ENCODE measurements around the gene AGR3.

Gene AGR3

DNA sequence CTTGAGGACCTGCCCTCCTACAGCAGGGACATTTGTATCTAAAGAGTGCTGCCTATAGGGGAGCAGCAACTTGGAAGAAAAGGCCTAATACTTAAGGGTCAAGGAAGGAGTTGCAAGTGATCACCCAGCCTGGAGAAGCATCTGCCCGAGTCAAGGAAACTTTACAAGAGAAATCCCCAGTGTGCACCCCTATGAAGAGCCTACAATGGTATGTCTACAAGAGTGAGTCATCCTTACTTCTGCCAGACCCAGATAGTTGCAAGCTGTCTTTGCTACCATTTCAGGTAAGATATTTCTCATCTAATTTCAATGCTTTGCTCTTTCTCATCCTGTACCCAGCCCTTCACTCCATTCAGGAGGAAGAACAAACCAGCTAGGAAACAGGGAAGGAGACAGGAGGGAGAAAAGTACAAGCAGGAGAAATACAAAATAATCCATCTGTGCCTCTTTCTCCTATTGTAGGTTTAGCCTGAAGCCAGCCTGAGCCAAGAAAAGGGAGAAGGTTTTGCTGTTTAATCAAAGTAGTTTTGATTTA, 34.4 kb upstream of the AGR3 start:
- Histone ChIP-seq H3K9me3 (ENCODE audit: low read length) (no peaks in the 10 kb centered on the region), H3K4me3 (ENCODE audit: low read depth in 1 of 2, low read length in 2 of 2) (no peak overlapping the region), H3K4me1 (ENCODE audit: insufficient read depth, low read length) (no peaks in the 10 kb centered on the region), H3K9ac (ENCODE audit: low read length) (no peak overlapping the region), H3K27me3 (ENCODE audit: control insufficient read depth in 1 of 2, insufficient read depth in 2 of 2, low read length in 2 of 2) (no peaks in the 10 kb centered on the region), H3K36me3 (ENCODE audit: insufficient read depth, low read length) (no peaks in the 10 kb centered on the region), H3K27ac (ENCODE audit: low read depth, low read length) (no peak overlapping the region)

DNA sequence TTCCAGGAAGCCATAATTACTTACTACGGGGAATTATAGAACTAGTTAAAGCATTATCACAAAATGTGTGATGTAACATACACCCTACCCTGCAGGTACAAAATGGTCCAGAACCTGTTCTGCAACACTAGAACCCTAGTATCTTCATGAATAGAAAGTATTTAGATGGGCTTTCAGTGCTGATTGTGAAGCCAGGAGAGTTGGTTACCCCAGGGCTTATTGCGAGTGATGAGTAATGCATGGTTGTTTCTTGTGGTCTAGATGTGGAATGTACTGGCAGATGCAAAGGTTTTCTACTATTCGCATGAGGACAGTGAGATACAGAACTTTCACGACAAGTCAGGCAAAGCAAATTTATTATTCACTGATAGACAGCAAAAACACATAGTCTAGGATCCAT, 33.6 kb upstream of the AGR3 start:
- H3K9ac ChIP-seq (ENCODE audit: low read length), result no peak overlapping the region
- H3K27ac ChIP-seq (ENCODE audit: low read depth, low read length), result no peak overlapping the region
- no peaks in the 10 kb centered on the region for H3K36me3 ChIP-seq (ENCODE audit: insufficient read depth, low read length)
- no peaks in the 10 kb centered on the region for H3K27me3 ChIP-seq (ENCODE audit: control insufficient read depth in 1 of 2, insufficient read depth in 2 of 2, low read length in 2 of 2)
- no peaks in the 10 kb centered on the region for H3K9me3 ChIP-seq (ENCODE audit: low read length)
- H3K4me3 ChIP-seq (ENCODE audit: low read depth in 1 of 2, low read length in 2 of 2), result no peak overlapping the region
- no peaks in the 10 kb centered on the region for H3K4me1 ChIP-seq (ENCODE audit: insufficient read depth, low read length)

DNA sequence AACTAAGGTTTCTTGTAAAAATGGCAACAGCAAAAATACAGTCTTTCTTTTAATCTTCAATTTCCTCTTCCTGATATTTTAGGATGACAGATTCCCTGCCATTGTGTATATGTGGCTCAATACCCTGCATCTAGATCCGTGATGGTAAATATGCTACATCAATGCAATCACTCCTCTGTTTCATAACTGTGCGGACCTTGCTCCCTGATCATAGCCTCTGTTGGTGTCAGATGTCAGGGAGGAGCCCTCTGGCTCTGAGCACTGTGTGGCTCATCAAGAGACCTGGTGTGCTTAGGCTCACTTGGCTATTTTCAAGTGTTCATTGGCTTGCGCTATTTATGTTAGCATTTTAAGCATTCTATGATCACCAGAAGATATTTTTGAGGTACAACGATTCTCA, 33.0 kb upstream of the AGR3 start:
- H3K36me3 ChIP-seq (ENCODE audit: insufficient read depth, low read length), result no peaks in the 10 kb centered on the region
- H3K9ac ChIP-seq (ENCODE audit: low read length), result no peak overlapping the region
- no peak overlapping the region for H3K4me3 ChIP-seq (ENCODE audit: low read depth in 1 of 2, low read length in 2 of 2)
- H3K27me3 ChIP-seq (ENCODE audit: control insufficient read depth in 1 of 2, insufficient read depth in 2 of 2, low read length in 2 of 2), result no peaks in the 10 kb centered on the region
- no peaks in the 10 kb centered on the region for H3K4me1 ChIP-seq (ENCODE audit: insufficient read depth, low read length)
- H3K27ac ChIP-seq (ENCODE audit: low read depth, low read length), result no peak overlapping the region
- no peaks in the 10 kb centered on the region for H3K9me3 ChIP-seq (ENCODE audit: low read length)

DNA sequence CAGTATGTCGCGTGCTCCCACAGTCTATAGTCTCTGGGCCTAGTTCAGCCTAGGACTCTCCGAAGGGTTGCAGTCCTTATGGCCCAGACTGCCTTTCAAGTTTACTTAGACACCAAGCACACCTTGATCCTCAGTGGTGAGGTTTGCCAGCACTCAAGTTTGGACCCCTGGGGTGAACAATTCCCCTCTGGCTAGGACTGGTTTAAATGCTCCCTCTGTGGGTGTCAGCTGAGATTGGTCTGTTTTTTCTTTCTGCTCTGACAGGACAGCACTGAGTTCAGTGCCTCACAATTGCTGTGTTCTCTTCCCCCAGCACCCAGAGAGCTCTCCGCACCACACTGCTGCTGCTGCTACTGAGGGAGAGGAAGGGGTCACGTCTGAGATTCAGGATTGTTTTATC, 31.9 kb upstream of the AGR3 start:
- Histone ChIP-seq H3K4me3 (ENCODE audit: low read depth in 1 of 2, low read length in 2 of 2) (no peak overlapping the region), H3K36me3 (ENCODE audit: insufficient read depth, low read length) (no peaks in the 10 kb centered on the region), H3K27ac (ENCODE audit: low read depth, low read length) (no peak overlapping the region), H3K9me3 (ENCODE audit: low read length) (no peaks in the 10 kb centered on the region), H3K4me1 (ENCODE audit: insufficient read depth, low read length) (no peaks in the 10 kb centered on the region), H3K9ac (ENCODE audit: low read length) (no peak overlapping the region), H3K27me3 (ENCODE audit: control insufficient read depth in 1 of 2, insufficient read depth in 2 of 2, low read length in 2 of 2) (no peaks in the 10 kb centered on the region)

DNA sequence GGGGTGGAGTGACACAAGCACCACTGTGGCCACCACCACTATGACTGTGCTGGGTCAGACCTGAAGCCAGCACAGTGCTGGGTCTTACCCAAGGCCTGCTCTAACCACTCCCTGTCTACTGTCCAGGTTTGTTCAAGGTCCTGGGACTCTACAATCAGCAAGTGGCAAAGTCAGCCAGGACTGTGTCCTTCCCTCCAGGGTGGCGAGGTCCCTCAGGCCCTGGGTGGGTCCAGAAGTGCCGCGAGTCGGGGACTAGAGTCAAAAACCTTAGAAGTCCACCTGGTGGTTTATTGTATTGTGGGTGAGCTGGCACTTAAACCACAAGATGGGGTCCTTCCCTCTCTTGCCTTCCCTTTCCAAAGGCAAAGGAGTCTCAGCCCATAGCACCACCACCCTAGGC, 30.8 kb upstream of the AGR3 start:
- Histone ChIP-seq H3K27ac (ENCODE audit: low read depth, low read length) (no peak overlapping the region), H3K27me3 (ENCODE audit: control insufficient read depth in 1 of 2, insufficient read depth in 2 of 2, low read length in 2 of 2) (no peaks in the 10 kb centered on the region)

DNA sequence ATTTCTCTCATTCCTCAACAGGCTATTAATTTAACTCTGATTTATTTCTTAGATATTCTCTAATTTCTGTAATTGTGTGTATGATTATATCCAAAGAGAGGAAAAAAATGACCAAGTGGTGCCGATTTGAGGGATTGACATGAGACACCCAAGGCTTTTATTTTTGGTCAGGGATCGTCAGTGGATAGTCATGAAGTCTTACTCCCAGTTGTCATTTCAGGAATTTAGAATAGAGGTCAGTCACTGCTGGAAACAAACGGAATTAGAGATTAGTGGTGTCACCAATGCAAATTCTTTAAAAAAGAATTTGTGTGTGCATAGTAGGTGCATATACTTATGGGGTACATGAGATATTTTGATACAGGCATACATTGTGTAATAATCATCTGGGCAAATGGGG, 26.8 kb upstream of the AGR3 start:
- Histone ChIP-seq H3K9ac (ENCODE audit: low read length) (no peak overlapping the region), H3K27me3 (ENCODE audit: control insufficient read depth in 1 of 2, insufficient read depth in 2 of 2, low read length in 2 of 2) (no peaks in the 10 kb centered on the region), H3K4me1 (ENCODE audit: insufficient read depth, low read length) (no peaks in the 10 kb centered on the region), H3K36me3 (ENCODE audit: insufficient read depth, low read length) (no peaks in the 10 kb centered on the region), H3K9me3 (ENCODE audit: low read length) (no peaks in the 10 kb centered on the region), H3K27ac (ENCODE audit: low read depth, low read length) (no peak overlapping the region), H3K4me3 (ENCODE audit: low read depth in 1 of 2, low read length in 2 of 2) (no peak overlapping the region)

More for the DNA sequence above, 30.8 kb upstream of the AGR3 start:
- no peaks in the 10 kb centered on the region for H3K36me3 ChIP-seq (ENCODE audit: insufficient read depth, low read length)
- no peak overlapping the region for H3K4me3 ChIP-seq (ENCODE audit: low read depth in 1 of 2, low read length in 2 of 2)
- H3K9me3 ChIP-seq (ENCODE audit: low read length), result no peaks in the 10 kb centered on the region
- H3K4me1 ChIP-seq (ENCODE audit: insufficient read depth, low read length), result no peaks in the 10 kb centered on the region
- H3K9ac ChIP-seq (ENCODE audit: low read length), result no peak overlapping the region

DNA sequence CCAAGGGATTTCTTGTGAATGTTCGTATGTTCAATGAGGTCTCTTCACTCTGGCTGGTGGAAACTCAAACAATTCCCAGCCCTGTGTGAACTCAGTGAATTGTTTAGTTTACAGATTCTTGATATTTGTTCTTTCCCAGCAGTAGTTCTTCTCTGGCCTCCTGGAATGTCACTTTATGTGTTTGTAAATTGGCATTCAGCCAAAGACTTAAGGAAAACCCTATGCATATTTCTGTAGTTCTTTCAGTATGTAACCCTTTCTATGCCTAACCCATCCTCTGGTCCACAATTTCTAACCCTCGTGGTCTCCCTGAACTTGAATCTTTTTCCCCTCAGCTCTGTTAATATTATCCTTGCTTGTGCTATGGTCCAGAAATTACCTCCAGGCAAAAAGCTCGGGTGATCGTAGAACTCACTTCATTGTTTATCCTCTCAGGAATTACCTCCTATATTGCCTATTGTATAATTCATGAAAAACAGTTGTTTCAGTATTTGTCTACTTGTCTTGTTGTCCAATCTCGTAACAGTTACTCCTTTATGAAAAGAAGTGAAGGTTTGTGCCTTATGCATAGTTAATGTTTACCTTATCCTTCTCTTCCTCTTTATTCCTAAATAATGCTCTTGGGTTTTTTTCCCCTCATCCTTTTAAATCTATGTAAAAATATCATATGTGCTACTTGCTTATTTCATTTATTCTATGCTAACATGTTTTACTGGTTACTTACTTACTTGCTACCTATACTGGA, 23.7 kb upstream of the AGR3 start:
- Histone ChIP-seq H3K9me3 (ENCODE audit: low read length) (no peaks in the 10 kb centered on the region), H3K36me3 (ENCODE audit: insufficient read depth, low read length) (no peaks in the 10 kb centered on the region), H3K27ac (ENCODE audit: low read depth, low read length) (no peak overlapping the region), H3K27me3 (ENCODE audit: control insufficient read depth in 1 of 2, insufficient read depth in 2 of 2, low read length in 2 of 2) (no peaks in the 10 kb centered on the region), H3K9ac (ENCODE audit: low read length) (no peak overlapping the region), H3K4me1 (ENCODE audit: insufficient read depth, low read length) (no peaks in the 10 kb centered on the region), H3K4me3 (ENCODE audit: low read depth in 1 of 2, low read length in 2 of 2) (no peak overlapping the region)

DNA sequence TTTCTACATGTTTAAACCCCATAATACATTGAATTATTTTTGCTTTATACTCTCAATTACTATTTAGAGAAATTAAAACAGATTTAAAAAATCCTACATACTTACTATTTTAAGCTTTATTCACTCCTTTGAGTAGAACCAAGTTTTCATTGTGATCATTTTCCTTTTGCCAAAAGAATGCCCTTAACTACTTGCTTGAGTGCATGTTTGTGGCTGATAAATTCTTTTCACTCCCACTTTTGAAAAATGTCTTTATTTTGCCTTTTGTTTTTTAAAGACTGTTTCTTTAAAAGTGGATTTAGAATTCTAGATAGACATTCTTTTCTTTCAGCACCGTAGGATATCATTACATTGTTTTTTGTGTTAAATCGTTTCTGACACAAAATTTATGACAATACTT, 22.3 kb upstream of the AGR3 start:
- Histone ChIP-seq H3K9ac (ENCODE audit: low read length) (no peak overlapping the region), H3K9me3 (ENCODE audit: low read length) (no peaks in the 10 kb centered on the region), H3K4me1 (ENCODE audit: insufficient read depth, low read length) (no peaks in the 10 kb centered on the region), H3K27ac (ENCODE audit: low read depth, low read length) (no peak overlapping the region), H3K27me3 (ENCODE audit: control insufficient read depth in 1 of 2, insufficient read depth in 2 of 2, low read length in 2 of 2) (no peaks in the 10 kb centered on the region), H3K4me3 (ENCODE audit: low read depth in 1 of 2, low read length in 2 of 2) (no peak overlapping the region), H3K36me3 (ENCODE audit: insufficient read depth, low read length) (no peaks in the 10 kb centered on the region)

DNA sequence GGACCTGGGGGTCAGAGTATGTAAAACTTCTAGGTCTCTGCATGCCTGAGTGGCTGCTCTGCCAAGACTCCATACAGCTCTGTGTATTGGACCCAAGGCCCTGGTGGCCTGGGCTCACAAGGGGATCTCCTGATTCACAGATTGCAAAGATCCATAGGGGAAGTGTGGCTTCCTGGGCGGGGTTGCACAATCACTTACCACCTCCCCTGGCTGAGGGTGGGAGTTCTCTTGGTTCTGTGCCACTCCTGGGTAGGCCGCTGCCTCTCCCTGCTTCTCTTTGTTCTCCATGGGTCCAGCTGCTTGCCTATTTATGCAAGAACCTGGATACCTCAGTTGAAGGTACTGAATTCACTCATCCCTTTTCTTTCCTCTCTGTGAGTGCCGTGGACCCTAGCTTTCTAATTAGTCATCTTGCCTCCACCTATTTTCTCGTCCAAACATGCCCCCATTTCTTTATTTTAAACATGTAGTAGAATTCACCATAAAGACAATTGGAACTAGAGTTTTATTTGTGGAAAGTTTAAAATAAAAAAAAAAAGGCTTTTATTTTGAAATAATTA, 18.5 kb upstream of the AGR3 start:
- H3K4me1 ChIP-seq (ENCODE audit: insufficient read depth, low read length), result no peaks in the 10 kb centered on the region
- H3K9ac ChIP-seq (ENCODE audit: low read length), result no peak overlapping the region
- H3K9me3 ChIP-seq (ENCODE audit: low read length), result no peaks in the 10 kb centered on the region
- no peak overlapping the region for H3K27ac ChIP-seq (ENCODE audit: low read depth, low read length)
- H3K36me3 ChIP-seq (ENCODE audit: insufficient read depth, low read length), result no peaks in the 10 kb centered on the region
- no peak overlapping the region for H3K4me3 ChIP-seq (ENCODE audit: low read depth in 1 of 2, low read length in 2 of 2)
- H3K27me3 ChIP-seq (ENCODE audit: control insufficient read depth in 1 of 2, insufficient read depth in 2 of 2, low read length in 2 of 2), result no peaks in the 10 kb centered on the region

DNA sequence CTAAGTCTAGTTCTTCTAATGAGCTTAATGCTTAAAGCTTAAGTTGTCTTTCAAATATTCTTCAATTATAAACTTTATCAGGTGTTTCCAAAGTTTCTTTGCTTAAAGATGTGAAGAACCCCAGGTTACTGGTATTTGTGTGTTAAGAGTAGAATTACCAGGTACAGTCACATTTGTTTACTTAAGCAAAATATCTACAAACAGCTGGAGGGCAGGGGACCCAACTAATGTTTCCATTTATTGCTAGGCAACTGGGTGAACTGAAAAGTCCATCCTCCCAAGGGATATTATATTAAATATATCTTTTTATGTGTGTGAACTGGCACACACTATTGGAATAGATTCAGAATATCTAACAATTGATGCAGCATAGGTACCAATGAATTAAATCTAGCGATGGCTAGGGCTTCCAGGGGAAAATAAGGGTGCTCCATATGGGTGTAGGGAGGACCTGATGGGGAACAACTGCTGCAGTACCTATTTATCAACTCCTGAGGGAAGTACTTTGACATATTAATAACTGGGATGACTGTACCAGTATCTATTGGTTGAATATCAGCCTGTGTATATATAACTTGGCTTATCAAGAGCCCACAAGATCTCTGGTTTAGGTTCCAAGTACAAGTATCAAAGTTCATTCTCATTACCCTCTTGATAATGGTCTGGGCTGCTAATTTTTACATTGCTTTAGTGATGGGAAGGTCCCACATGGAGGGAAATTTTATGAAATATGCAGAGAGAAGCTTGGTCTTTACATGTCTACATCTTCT, 10.3 kb upstream of the AGR3 start:
- Histone ChIP-seq H3K4me3 (ENCODE audit: low read depth in 1 of 2, low read length in 2 of 2) (no peak overlapping the region), H3K4me1 (ENCODE audit: insufficient read depth, low read length) (no peaks in the 10 kb centered on the region), H3K9ac (ENCODE audit: low read length) (no peak overlapping the region), H3K27me3 (ENCODE audit: control insufficient read depth in 1 of 2, insufficient read depth in 2 of 2, low read length in 2 of 2) (no peaks in the 10 kb centered on the region), H3K36me3 (ENCODE audit: insufficient read depth, low read length) (no peaks in the 10 kb centered on the region), H3K27ac (ENCODE audit: low read depth, low read length) (no peak overlapping the region), H3K9me3 (ENCODE audit: low read length) (no peaks in the 10 kb centered on the region)

DNA sequence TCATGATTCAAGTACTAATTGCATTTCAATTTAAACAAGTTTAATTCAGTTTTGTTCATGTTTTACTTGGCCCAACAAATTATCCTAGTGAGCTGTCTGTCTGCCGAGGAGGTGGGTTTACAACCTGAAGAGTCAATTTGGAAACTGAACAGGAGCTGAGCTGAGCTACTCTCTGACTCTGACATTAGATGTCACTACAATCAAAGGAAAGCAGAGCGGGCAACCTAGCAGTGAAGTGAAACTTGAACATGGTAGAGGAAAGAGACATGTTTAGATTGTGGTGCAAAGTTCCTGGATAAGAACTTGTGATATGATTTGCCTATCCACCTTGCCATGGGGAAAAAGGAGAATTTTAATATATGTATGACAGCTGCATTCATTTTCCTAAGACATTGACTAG, 9.6 kb upstream of the AGR3 start:
- no peak overlapping the region for H3K27ac ChIP-seq (ENCODE audit: low read depth, low read length)
- no peaks in the 10 kb centered on the region for H3K36me3 ChIP-seq (ENCODE audit: insufficient read depth, low read length)
- no peaks in the 10 kb centered on the region for H3K27me3 ChIP-seq (ENCODE audit: control insufficient read depth in 1 of 2, insufficient read depth in 2 of 2, low read length in 2 of 2)
- H3K4me3 ChIP-seq (ENCODE audit: low read depth in 1 of 2, low read length in 2 of 2), result no peak overlapping the region
- H3K4me1 ChIP-seq (ENCODE audit: insufficient read depth, low read length), result no peaks in the 10 kb centered on the region
- no peaks in the 10 kb centered on the region for H3K9me3 ChIP-seq (ENCODE audit: low read length)
- no peak overlapping the region for H3K9ac ChIP-seq (ENCODE audit: low read length)

Data from muscle layer of colon (tissue), 2 donors.